Inferior parietal cortex (tissue), 1 donor: ENCODE results near the gene GBP5.
"Not testable (repeated sequence)": the region's sequence is repeated elsewhere in the genome, so short reads cannot be mapped to it uniquely, and the experiment has no call there.

Source experiments
- DNase-seq: peaks from one replicate; pipeline ENCODE4 v3.0.0-alpha.2; 2016; ENCODE audit errors: extremely low spot score

Gene GBP5

GRCh38 chr1:89280766-89281165 lies 8.1 kb upstream of the GBP5 start:
- DNase-seq, result no peak

GRCh38 chr1:89279011-89279466 lies 6.4 kb upstream of the GBP5 start:
- no peak for DNase-seq

- no peak for DNase-seq
Measured at GRCh38 chr1:89277725-89278124, 5.1 kb upstream of the GBP5 start.

GRCh38 chr1:89276690-89277089 lies 4.0 kb upstream of the GBP5 start:
- no peak for DNase-seq

DNA sequence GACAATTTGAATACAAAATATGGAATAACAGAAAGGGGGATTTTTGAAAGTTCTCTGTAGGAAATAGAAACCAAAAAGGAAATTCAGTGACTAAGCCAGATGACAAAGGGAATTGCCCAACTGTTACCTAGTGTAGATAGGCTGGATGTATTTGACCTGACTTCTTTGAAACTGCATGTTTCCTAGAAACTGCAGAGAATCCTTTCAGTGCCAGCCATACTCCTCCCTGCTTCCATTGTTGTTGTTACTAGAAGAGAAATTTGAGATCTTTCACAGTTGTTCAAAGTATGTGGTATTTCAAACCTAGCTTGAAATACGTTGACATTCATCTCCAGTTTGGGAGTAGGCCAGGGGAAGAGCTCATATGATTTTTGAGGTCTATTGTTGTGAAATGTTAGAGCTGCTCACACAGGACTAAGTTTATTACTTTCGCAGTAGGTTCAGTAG lies 1.8 kb upstream of the GBP5 start:
- no peak for DNase-seq

DNA sequence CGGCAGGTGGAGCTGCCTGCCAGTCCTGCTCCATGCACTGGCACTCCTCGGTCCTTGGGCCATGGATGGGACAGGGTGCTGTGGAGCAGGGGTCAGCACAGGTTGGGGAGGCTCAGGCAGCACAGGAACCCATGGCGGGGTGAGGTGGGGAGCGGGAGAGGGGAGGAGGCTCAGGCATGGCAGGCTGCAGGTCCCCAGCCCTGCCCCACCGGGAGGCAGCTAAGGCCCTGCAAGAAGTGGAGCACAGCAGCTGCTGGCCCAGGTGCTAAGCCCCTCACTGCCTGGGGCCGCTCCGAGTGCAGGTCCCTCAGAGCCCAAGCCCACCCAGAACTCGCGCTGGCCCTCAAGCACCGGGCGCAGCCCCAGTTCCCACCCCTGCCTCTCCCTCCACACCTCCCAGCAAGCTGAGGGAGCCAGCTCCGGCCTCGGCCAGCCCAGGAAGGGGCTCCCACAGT lies 691 bp upstream of the GBP5 start:
- DNase-seq, result no peak

GRCh38 chr1:89271341-89272015 lies 1.2 kb downstream of the GBP5 start:
- DNase-seq, result no peak

GRCh38 chr1:89270423-89270822 lies 2.2 kb downstream of the GBP5 start:
- DNase-seq, result no peak

DNA sequence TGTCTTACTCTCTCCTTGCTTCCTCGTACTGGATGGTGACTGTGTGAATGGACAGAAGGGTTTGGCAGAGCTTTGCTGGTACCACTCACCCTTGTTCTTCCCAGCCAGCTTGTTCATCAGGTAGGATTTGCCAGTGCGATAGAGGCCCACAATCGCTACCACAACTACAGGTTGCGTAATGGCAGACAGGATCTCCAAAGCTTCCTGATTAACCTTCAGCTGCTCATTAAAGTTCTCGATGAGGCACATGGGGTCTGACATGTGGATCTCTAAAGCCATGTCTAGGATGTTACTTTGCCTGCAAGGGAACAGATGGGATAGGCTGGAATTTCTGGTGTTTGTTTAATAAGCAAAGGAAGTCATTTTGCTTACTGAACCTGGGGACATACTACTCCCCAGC lies 3.4 kb downstream of the GBP5 start:
- DNase-seq, result no peak

DNA sequence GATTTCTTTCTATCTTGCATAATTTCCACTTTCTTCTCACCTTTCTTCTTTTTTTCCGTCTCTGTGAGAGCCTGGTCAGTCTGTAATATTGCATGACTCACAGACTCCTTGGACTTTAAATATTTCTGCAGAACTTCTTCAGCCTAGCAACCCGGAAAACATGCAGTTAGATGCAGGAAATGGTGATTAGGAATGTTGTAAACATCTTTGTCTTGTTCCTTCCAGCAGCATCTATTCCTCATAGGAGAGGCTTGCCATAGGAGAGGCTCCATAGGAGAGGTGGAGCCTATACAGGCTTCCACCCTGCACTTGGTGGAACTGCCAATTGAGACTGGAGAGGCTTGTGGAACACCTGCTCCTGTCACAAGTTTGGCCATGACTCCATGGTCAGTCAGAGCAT lies 10.0 kb downstream of the GBP5 start:
- DNase-seq, result no peak

GRCh38 chr1:89261926-89262515 lies 10.6 kb downstream of the GBP5 start:
- no peak for DNase-seq

DNA sequence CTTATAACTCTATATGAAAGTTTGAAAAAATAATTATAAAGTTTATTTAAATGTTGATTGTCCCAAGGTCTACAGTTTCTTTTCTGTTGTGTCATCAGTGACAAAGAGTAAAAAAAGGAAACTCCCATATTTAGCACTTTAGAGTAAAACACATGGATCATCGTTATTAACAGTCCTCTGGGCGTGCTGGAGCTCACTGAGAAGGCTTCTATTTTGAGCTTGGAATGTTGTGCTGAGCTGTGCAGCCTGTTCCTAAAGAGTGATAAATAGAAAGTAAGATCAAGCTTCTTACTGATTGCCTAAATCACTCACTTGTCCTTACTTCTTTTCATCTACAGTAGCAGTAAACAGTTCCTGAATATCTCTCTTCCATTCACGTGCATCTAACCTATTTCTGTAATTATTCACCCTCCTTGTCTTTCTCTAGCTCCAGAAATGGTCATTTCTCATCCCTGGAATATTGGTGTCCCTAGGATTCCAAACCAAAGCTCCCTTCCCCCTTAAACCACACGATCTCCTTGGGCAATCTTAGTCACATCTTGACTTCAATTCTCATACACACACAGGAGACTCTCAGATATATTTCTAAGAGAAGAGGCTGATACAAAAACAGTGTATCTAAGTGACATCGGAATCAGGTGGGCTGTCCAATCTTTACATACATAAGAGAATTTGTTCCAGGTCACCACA lies 11.9 kb downstream of the GBP5 start:
- no peak for DNase-seq

DNA sequence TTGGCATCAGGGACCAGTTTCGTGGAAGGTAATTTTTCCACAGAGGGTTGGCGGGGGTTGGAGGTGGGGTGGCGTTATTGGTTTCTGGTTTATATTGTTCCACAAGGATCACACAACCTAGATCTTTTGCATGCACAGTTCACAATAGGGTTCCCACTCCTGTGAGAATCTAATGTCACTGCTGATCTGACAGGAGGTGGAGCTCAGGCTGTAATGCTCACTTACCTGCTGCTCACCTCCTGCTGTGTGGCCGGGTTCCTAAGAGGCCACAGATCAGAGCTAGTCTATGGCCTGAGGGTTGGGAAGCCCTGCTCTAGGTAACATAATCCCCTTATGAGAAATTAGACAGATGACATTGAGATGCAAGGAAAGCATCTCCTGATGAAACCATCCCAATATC lies 12.6 kb downstream of the GBP5 start:
- DNase-seq, result no peak

- no peak for DNase-seq
Measured at GRCh38 chr1:89259283-89259971, 13.2 kb downstream of the GBP5 start.

DNA sequence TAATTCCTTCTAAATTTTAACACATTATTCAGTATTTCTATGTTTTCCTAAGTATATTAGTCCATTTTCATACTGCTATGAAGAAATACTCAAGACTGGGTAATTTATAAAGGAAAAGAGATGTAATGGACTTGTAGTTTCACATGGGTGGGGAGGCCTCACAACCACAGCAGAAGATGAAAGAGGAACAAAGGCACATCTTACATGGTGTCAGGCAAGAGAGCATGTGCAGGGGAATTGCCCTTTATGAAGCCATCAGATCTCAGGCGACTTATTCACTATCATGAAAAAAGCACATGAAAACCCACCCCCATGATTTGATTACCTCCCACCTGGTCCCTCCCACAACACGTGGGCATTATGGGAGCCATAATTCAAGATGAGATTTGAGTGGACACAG lies 15.6 kb downstream of the GBP5 start:
- DNase-seq, result no peak

DNA sequence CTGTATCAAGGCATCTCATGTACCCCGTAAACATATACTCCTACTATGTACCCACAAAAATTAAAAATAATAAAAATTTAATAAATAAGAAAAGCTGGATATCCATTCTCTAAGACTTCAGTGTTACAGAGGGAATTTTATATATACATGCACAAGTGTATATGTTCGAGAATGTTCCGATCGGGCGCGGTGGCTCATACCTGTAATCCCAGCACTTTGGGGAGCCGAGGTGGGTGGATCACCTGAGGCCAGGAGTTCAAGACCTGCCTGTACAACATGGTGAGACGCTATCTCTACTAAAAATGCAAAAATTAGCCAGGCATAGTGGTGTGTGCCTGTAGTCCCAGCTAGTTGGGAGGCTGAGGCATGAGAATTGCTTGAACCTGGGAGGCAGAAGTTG lies 17.1 kb downstream of the GBP5 start:
- not testable (repeated sequence) for DNase-seq

GRCh38 chr1:89254658-89255287 lies 17.9 kb downstream of the GBP5 start:
- DNase-seq, result no peak

DNA sequence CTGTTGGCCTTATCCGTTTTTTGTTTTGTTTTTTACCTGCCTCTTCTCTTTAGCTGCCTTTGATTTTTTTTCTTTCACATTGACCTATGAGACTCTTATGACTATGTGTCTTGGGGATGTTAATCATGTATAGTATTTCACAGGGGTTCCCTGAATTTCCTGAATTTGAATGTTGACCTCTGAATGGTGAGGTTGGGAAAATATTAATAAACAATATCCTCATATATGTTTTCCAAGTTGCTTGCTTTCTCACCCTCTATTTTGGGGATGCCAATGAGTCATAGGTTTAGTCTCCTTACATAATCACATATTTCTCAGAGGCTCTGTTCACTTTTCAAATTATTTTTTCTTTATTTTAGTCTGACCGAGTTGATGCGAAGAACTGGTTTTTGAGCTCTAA lies 29.6 kb downstream of the GBP5 start:
- no peak for DNase-seq
